OCI-LY7 (cell line): ENCODE measurements around the gene TSPAN17. TPM values are rescaled to one million over a fixed set of nuclear protein-coding genes. Genes with fewer than 3 reads are reported as not detected.

ENCODE experiments used
- BruUV-seq: library from RNA; stranded (reverse); fragments of 400-500 nt; replicated peaks from 2 replicates; lab custom pipeline; 2021; lab: Mats Ljungman, UMichigan
- CTCF ChIA-PET: fragments of 300-600 bp; sonication (Branson Sonifier 250); formaldehyde crosslinking; loops from one replicate; lab custom pipeline; 2022; ENCODE audit warnings: antibody characterized with exemption; ENCODE audit not compliant: unreplicated experiment; lab: Charles Lee
- POLR2A ChIA-PET: fragments of 300-600 bp; sonication (Branson Sonifier 250); formaldehyde crosslinking; loops from one replicate; lab custom pipeline; 2022; ENCODE audit warnings: antibody characterized with exemption; lab: Charles Lee
- DNase-seq: peaks from one replicate; pipeline ENCODE4 v3.0.0-alpha.2; 2015; ENCODE audit warnings: low spot score
- H2AFZ ChIP-seq: fragments of 200-600 bp; sonication (generic), shearing (Covaris generic); 2 replicates; pipeline ENCODE4 v1.6.1; 2014; ENCODE audit warnings: mild to moderate bottlenecking, antibody characterized with exemption, low read length, moderate library complexity
- H3K27ac ChIP-seq: fragments of 200-600 bp; sonication (generic); 2 replicates; pipeline ENCODE4 v1.5.1; 2014; ENCODE audit warnings: mixed run types, low read depth, mild to moderate bottlenecking, moderate library complexity, low read length, inconsistent platforms; ENCODE audit not compliant: poor library complexity, severe bottlenecking
- H3K36me3 ChIP-seq: fragments of 200-600 bp; sonication (generic); 2 replicates; pipeline ENCODE4 v1.6.1; 2014; ENCODE audit warnings: mild to moderate bottlenecking, antibody characterized with exemption, low read length, moderate library complexity, mixed read lengths; ENCODE audit not compliant: insufficient read depth
- H3K4me1 ChIP-seq: fragments of 200-600 bp; sonication (generic); 2 replicates; pipeline ENCODE4 v1.5.1; 2014; ENCODE audit warnings: mild to moderate bottlenecking, low read length; ENCODE audit not compliant: insufficient read depth, poor library complexity, severe bottlenecking
- H3K4me2 ChIP-seq: fragments of 200-600 bp; sonication (generic); 2 replicates; pipeline ENCODE4 v1.6.1; 2014; ENCODE audit warnings: mild to moderate bottlenecking, low read length
- H3K4me3 ChIP-seq: fragments of 200-600 bp; sonication (generic); 2 replicates; pipeline ENCODE4 v1.5.1; 2014; ENCODE audit warnings: mild to moderate bottlenecking, low read depth, low read length; ENCODE audit not compliant: poor library complexity, severe bottlenecking
- H3K79me2 ChIP-seq: fragments of 200-600 bp; sonication (generic); 2 replicates; pipeline ENCODE4 v1.6.1; 2016; ENCODE audit warnings: low read depth, mild to moderate bottlenecking, low read length, moderate library complexity, mixed read lengths; ENCODE audit not compliant: insufficient read depth
- H3K9me2 ChIP-seq: fragments of 200-600 bp; sonication (generic); 2 replicates; pipeline ENCODE4 v1.6.1; 2016; ENCODE audit warnings: mild to moderate bottlenecking, low read length, mixed read lengths; ENCODE audit not compliant: insufficient read depth
- H3K9me3 ChIP-seq: fragments of 200-600 bp; sonication (generic); 2 replicates; pipeline ENCODE4 v1.6.1; 2014; ENCODE audit warnings: mild to moderate bottlenecking, mixed run types, low read length, mixed read lengths
- H4K20me1 ChIP-seq: fragments of 200-600 bp; sonication (generic); 2 replicates; pipeline ENCODE4 v1.6.1; 2014; ENCODE audit warnings: mild to moderate bottlenecking, antibody characterized with exemption, low read length, moderate library complexity, mixed read lengths; ENCODE audit not compliant: insufficient read depth
- CTCF ChIP-seq: fragments of 200-600 bp; sonication (generic); conservative IDR thresholded peaks from 2 replicates; pipeline ENCODE4 v1.5.1; 2014; ENCODE audit warnings: mild to moderate bottlenecking, antibody characterized with exemption, low read length, moderate library complexity, mixed read lengths
- EZH2phosphoT487 ChIP-seq: fragments of 200-600 bp; sonication (generic); IDR thresholded peaks from 2 replicates; pipeline ENCODE4 v1.6.1; 2018; ENCODE audit warnings: low read depth, borderline replicate concordance, mild to moderate bottlenecking, mixed run types, antibody characterized with exemption, low read length, moderate library complexity, mixed read lengths
- intact Hi-C: fragments of 100-400 bp; cut with micrococcal nuclease; formaldehyde crosslinking; loops from one replicate; pipeline ENCODE4 v1.10.0; 2022; ENCODE audit not compliant: unreplicated experiment
- total RNA-seq, 2 experiments: library from RNA; depleted of rRNA in 1 of 2; stranded (reverse); fragments of >200 nt in 1 of 2; shearing (Covaris generic) in 1 of 2; gene quantifications; 2 replicates each; pipeline ENCODE4 v1.2.3, GENCODE V29; 2014 to 2022

TSPAN17 gene
- total RNA-seq, 2 experiments from 2014 or later = 9.3 to 23.3 TPM

- Histone ChIP-seq H3K9me2 (no peaks in the 10 kb centered on the region), H3K4me3 (no peak overlapping the region), H3K4me1 (no peaks in the 10 kb centered on the region), H3K27ac (no peak overlapping the region), H4K20me1 (no peaks in the 10 kb centered on the region), H3K4me2 (no peak overlapping the region), H3K9me3 (no peaks in the 10 kb centered on the region), H3K79me2 (no peaks in the 10 kb centered on the region), H3K36me3 (no peaks in the 10 kb centered on the region), H2AFZ (no peak overlapping the region)
- intact Hi-C loops = no loop called here
- ChIA-PET POLR2A (no interaction called here), CTCF (no interaction called here)
- TF ChIP-seq EZH2phosphoT487 (no peak), CTCF (no peak)
- no TSS peak for BruUV-seq
- DNase-seq = no peak
Measured at GRCh38 chr5:176620333-176620981, 26.8 kb upstream of the TSPAN17 start.

DNA sequence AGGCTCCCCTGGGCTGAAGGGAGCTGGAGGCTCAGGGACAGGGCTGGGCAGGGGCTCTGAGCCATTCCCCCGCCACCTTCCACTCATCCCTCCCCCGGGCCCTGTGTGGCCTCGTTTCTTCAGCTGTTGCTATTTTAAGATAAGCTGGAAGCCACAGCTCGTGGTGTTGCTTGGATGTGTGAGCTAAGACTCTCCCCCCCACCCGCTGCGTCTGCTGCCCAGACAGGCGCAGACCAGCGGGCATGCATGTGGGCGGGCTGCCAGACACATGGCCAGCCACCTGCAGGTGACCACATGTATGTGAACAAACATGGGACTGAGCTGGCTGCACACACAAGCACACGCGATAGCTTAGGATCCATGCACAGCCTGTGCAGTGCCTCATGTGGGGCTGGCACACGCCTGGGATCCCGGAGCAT is 25.6 kb upstream of the TSPAN17 start:
- Histone ChIP-seq H3K9me3 (no peaks in the 10 kb centered on the region), H3K9me2 (no peaks in the 10 kb centered on the region), H3K4me2 (no peak overlapping the region), H3K4me1 (no peaks in the 10 kb centered on the region), H3K79me2 (no peaks in the 10 kb centered on the region), H4K20me1 (no peaks in the 10 kb centered on the region), H3K36me3 (no peaks in the 10 kb centered on the region), H3K4me3 (no peak overlapping the region), H3K27ac (no peak overlapping the region), H2AFZ (no peak overlapping the region)
- BruUV-seq = no TSS peak
- no peak for TF ChIP-seq CTCF
- no peak for TF ChIP-seq EZH2phosphoT487
- ChIA-PET CTCF (no interaction called here), POLR2A (interaction anchor here (0.6 to 1.5 kb wide), 4 partner anchors 9 to 469 kb away, joined by 3 to 4 read pairs (median 3); partner anchors contain the start of genes EIF4E1B, SNCB and TSPAN17)
- intact Hi-C loops = no loop called here
- DNase-seq = no peak

GRCh38 chr5:176624142-176624541 is 23.1 kb upstream of the TSPAN17 start:
- TF ChIP-seq EZH2phosphoT487 (no peak), CTCF (no peak)
- ChIA-PET CTCF (interaction anchor here (0.5 kb wide), 1 partner anchor 8 kb away, joined by 6 read pairs; no protein-coding TSS in a partner anchor), POLR2A (interaction anchor here (0.6 to 0.8 kb wide), 2 partner anchors 9 to 215 kb away, joined by 3 to 4 read pairs; no protein-coding TSS in a partner anchor)
- Histone ChIP-seq H3K9me2 (no peaks in the 10 kb centered on the region), H2AFZ (no peak overlapping the region), H3K79me2 (no peaks in the 10 kb centered on the region), H3K4me2 (no peak overlapping the region), H3K9me3 (no peaks in the 10 kb centered on the region), H3K4me3 (no peak overlapping the region), H3K27ac (no peak overlapping the region), H3K36me3 (no peaks in the 10 kb centered on the region), H4K20me1 (no peaks in the 10 kb centered on the region), H3K4me1 (peaks cover 12% of the 10 kb centered on the region)
- intact Hi-C loops = no loop called here
- no peak for DNase-seq
- BruUV-seq = no TSS peak
